Activated naive CD8-positive, alpha-beta T cell (primary cell): Measurements from ENCODE around the gene COPRS.

ENCODE experiments used
- H3K27ac Mint-ChIP-seq: one replicate; pipeline ENCODE4 v1.8.0; 2021; ENCODE audit warnings: mixed read lengths
- H3K27me3 Mint-ChIP-seq: one replicate; pipeline ENCODE4 v1.8.0; 2021; ENCODE audit warnings: mixed read lengths
- H3K36me3 Mint-ChIP-seq: one replicate; pipeline ENCODE4 v1.8.0; 2021; ENCODE audit warnings: mixed read lengths
- H3K4me1 Mint-ChIP-seq: one replicate; pipeline ENCODE4 v1.8.0; 2021; ENCODE audit warnings: low read depth, mixed read lengths
- H3K4me3 Mint-ChIP-seq: one replicate; pipeline ENCODE4 v1.8.0; 2021; ENCODE audit warnings: mild to moderate bottlenecking, mixed read lengths
- H3K9me3 Mint-ChIP-seq: one replicate; pipeline ENCODE4 v1.8.0; 2021; ENCODE audit warnings: low read depth, mixed read lengths

COPRS gene, protein sequence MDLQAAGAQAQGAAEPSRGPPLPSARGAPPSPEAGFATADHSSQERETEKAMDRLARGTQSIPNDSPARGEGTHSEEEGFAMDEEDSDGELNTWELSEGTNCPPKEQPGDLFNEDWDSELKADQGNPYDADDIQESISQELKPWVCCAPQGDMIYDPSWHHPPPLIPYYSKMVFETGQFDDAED

DNA sequence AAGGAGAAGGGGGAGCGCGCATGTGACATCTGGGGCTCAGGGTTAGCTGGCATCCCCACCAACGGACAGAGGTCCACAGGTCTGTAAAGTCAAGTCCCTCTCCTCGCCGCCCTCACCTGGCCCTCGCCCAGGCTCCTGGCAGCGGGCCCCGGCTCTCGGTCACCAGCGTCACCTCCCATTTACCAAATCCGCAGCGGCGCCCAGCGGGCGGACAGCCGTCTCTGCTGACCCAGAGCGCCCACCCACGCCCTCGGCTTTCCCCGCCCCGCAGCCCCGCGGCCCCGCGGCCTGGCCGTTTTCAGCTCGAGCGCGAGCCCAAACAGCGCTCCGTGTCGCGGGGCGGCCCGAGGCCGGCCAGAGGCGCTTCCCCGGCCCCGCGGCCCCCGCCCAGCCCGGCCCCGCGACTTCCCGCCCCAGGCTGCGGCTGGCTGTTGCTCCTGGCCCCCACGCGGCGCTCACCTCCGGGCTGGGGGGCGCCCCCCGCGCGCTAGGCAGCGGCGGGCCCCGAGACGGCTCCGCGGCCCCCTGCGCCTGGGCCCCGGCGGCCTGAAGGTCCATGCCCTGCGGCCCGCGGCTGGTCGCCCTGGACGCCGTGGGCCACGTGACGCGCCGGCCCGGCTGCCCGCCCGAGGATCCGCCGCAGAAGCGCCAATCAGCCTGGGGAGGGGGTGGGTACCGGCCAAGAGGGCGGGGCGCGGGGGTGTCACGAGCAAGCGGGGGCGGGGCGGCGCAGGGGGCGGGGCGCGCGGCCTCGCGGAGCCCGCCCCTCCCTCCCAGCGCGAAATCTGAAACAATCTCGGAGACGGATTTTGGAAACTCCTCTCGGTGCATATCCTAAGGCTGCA, at the start of gene COPRS:
Gene COPRS, minus strand, starts transcription at position 603 of the 845 bp plus-strand sequence. Its CDS starts 45 bp downstream, at position 558.
- H3K27ac Mint-ChIP-seq: peak within 1 kb of the TSS; percentile 74
- no peaks in the 10 kb centered on the region for H3K9me3 Mint-ChIP-seq
- no peaks in the 10 kb centered on the region for H3K27me3 Mint-ChIP-seq
- H3K4me1 Mint-ChIP-seq: peaks cover 22% of the 10 kb centered on the region
- H3K36me3 Mint-ChIP-seq: peaks cover 9% of the 10 kb centered on the region
- H3K4me3 Mint-ChIP-seq: peak within 1 kb of the TSS; percentile 91

DNA sequence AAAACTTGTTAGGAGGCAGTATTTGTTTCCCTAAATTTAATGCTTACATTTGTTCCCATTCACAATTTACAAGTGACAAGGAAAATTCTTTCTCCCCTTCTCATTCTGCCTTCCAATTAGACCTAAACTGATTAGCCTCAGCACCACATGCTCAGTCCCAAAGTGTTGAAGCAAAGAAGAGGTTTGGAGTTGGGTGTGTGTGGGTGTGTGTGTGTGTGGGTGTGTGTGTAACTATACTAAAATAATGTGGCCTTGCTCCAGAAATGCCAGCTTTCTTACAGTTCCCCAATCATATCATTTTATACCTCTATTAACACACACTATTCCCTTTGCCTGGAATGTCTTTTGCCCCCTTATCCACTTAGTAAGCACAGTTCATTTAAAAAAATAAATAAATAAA, 49.3 kb upstream of the COPRS start:
- Mint-ChIP-seq H3K36me3 (no peaks in the 10 kb centered on the region), H3K9me3 (no peaks in the 10 kb centered on the region), H3K27ac (no peak overlapping the region), H3K27me3 (peaks cover 11% of the 10 kb centered on the region), H3K4me3 (no peak overlapping the region), H3K4me1 (peaks cover 15% of the 10 kb centered on the region)

DNA sequence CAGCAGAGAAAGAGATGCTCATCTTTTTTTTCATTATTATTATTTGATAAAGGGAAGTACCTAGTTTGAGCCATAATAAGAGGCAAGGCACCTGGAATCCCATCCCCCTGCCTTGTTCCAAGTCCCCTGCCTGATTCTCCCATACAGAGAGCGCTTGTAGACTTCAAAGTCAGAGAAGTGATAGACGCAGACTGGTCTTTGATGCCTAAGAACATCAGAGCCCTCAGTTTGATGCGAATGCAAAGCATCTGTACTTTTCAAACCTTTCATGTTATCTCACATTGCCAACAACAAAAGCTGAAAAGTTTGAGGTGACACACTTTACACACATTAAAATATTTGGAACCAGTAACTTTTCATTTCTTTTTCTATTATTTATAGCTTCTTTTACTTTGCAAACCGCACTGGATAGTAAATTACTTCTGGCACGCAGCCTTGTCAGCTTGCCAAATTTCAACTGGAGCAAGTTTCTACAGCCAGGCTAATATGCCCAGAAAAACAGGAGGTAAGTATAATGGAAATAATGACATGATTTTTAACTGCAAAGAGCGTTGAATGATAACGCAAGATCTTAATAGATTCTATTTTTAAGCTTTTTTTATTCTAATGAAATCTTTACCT, 48.4 kb upstream of the COPRS start:
- Mint-ChIP-seq H3K4me3 (no peak overlapping the region), H3K9me3 (no peaks in the 10 kb centered on the region), H3K27ac (peak overlapping the region; percentile 61), H3K27me3 (peaks cover 11% of the 10 kb centered on the region), H3K4me1 (peaks cover 16% of the 10 kb centered on the region), H3K36me3 (no peaks in the 10 kb centered on the region)

DNA sequence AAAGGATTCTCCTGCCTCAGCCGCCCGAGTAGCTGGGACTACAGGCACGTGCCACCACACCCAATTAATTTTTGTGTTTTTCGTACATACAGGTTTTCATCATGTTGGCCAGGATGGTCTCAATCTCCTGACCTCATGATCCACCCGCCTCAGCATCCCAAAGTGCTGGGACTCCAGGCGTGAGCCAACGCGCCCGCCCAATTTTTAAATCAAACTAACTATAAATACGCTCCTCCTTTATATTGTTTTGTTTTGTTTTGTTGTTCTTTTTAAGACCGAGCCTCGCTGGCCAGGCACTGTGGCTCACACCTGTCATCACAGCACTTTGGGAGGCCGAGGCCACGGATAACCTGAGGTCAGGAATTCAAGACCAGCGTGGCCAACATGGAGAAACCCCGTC, 44.4 kb upstream of the COPRS start:
- Mint-ChIP-seq H3K27me3 (no peaks in the 10 kb centered on the region), H3K36me3 (no peaks in the 10 kb centered on the region), H3K4me1 (peaks cover 25% of the 10 kb centered on the region), H3K27ac (no peak overlapping the region), H3K4me3 (no peak overlapping the region), H3K9me3 (no peaks in the 10 kb centered on the region)

DNA sequence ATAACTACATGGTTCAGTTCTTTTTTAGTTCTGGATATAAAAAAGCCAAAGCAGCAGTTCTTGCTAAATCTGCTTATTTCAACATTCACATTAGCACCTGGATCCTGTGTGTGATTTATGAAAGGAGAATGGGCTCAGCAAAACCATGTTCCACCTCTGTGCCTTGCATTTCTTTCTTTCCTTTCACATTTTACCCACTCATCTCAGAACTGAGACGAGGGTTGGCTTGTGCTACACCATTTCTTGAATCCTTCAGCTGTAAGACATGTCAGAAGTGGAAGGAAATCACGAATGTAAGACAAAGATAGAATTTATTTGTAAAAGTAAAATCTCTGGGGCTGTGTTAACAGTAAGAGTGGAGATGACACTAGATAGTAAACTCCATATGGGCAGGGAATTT, 43.6 kb upstream of the COPRS start:
- Mint-ChIP-seq H3K9me3 (no peaks in the 10 kb centered on the region), H3K4me3 (peak overlapping the region; percentile 38), H3K36me3 (peaks cover 3% of the 10 kb centered on the region), H3K27me3 (no peaks in the 10 kb centered on the region), H3K4me1 (peaks cover 22% of the 10 kb centered on the region), H3K27ac (peak overlapping the region; percentile 22)

DNA sequence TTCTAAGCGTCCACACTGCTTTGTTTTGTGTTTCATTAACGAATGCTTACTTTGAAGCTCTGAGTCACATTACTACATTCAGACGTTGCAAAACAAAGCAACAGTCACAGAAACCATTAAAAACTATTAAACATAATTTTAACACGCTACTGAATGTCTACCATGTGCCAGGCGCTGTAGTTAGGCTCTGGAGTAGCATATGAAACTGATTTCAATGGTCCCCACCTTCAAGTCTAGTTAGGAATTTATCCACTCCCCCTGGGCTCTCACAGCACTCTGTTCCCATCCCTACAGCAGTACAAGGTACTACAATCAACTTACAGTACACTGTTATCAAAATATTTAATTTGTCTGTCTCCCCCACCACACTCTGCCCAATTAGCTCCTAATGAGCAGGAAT, 41.8 kb upstream of the COPRS start:
- H3K27ac Mint-ChIP-seq: no peak overlapping the region
- no peak overlapping the region for H3K4me3 Mint-ChIP-seq
- no peaks in the 10 kb centered on the region for H3K9me3 Mint-ChIP-seq
- H3K36me3 Mint-ChIP-seq: peaks cover 5% of the 10 kb centered on the region
- H3K4me1 Mint-ChIP-seq: peaks cover 17% of the 10 kb centered on the region
- no peaks in the 10 kb centered on the region for H3K27me3 Mint-ChIP-seq

DNA sequence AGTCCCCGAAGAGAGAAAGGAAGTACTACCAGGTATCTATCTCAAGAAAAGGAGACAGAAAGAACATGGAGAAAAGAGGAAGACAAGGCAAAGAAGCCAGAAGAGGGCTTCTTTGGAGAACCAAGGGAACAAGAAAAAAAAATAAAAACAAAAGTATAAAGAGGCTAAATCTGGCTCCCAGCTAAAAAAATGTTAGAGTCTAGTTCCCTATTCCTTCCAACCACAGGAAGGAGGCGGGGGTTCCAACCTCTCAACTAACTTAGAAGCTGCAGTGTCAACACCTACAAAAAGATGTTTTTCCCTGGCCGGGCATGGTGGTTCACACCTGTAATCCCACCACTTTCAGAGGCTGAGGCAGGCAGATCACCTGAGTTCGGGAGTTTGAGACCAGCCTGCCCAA, 29.1 kb upstream of the COPRS start:
- Mint-ChIP-seq H3K36me3 (peaks cover 9% of the 10 kb centered on the region), H3K9me3 (no peaks in the 10 kb centered on the region), H3K4me1 (peaks cover 3% of the 10 kb centered on the region)

DNA sequence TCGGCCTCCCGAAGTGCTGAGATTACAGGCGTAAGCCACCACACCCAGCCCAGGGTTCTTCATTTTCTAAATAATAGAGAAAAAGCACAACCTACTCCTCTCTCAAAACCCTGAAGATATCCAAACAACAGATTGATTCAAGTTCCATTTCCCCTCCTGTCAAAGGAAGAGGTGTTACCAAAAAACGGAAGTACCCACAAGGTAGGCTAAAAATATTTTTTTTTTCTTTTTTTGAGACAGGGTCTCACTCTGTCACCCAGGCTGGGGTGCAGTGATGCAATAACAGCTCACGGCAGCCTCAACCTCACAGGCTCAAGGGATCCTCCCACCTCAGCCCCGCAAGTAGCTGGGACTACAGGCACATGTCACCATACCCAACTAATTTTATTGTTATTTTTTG, 23.5 kb upstream of the COPRS start:
- Mint-ChIP-seq H3K27me3 (no peaks in the 10 kb centered on the region), H3K9me3 (no peaks in the 10 kb centered on the region), H3K4me1 (peaks cover 20% of the 10 kb centered on the region), H3K4me3 (no peak overlapping the region), H3K27ac (no peak overlapping the region), H3K36me3 (peaks cover 14% of the 10 kb centered on the region)

More for the DNA sequence above, 29.1 kb upstream of the COPRS start:
- Mint-ChIP-seq H3K4me3 (no peak overlapping the region), H3K27me3 (no peaks in the 10 kb centered on the region), H3K27ac (no peak overlapping the region)

DNA sequence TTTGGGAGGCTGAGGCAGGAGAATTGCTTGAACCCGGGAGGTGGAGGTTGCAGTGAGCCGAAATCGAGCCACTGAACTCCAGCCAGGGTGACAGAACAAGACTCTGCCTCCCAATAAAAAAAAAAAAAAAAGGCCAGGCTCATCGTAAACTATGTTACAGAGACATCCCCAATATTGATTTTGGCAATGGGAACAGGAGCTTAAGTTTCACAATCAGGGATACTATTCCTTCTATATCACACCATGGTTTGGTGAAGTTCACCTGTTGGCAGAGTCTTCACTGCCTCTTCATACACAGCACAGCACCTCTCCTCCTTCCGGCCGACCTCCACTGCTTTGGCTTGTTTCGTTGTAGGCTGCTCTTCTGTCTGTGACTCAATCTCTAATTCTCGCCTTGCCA, 21.3 kb upstream of the COPRS start:
- H3K36me3 Mint-ChIP-seq: peaks cover 12% of the 10 kb centered on the region
- H3K4me1 Mint-ChIP-seq: peaks cover 25% of the 10 kb centered on the region
- H3K27ac Mint-ChIP-seq: peak overlapping the region; percentile 35
- H3K27me3 Mint-ChIP-seq: no peaks in the 10 kb centered on the region
- no peaks in the 10 kb centered on the region for H3K9me3 Mint-ChIP-seq
- no peak overlapping the region for H3K4me3 Mint-ChIP-seq

DNA sequence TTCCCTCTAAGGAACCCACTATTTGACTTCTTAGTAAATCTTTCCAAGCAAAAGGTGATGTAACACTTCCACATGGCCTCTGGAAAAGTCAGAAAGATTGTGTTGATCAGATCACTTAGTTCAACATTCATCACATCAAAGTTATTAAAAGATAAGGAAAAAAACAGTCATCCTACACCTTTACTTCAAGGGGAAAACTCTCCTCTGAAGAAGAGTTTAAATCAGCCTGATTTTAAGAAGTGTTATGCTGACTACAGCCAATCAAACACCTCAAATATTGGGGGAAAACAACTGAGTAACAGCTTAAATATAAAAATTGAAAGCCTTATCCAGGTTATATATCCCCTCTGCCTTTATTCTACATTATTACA, 19.6 kb upstream of the COPRS start:
- no peaks in the 10 kb centered on the region for H3K27me3 Mint-ChIP-seq
- H3K9me3 Mint-ChIP-seq: no peaks in the 10 kb centered on the region
- peaks cover 25% of the 10 kb centered on the region for H3K4me1 Mint-ChIP-seq
- H3K4me3 Mint-ChIP-seq: peak overlapping the region; percentile 72
- peak overlapping the region; percentile 94 for H3K27ac Mint-ChIP-seq
- H3K36me3 Mint-ChIP-seq: peaks cover 10% of the 10 kb centered on the region

DNA sequence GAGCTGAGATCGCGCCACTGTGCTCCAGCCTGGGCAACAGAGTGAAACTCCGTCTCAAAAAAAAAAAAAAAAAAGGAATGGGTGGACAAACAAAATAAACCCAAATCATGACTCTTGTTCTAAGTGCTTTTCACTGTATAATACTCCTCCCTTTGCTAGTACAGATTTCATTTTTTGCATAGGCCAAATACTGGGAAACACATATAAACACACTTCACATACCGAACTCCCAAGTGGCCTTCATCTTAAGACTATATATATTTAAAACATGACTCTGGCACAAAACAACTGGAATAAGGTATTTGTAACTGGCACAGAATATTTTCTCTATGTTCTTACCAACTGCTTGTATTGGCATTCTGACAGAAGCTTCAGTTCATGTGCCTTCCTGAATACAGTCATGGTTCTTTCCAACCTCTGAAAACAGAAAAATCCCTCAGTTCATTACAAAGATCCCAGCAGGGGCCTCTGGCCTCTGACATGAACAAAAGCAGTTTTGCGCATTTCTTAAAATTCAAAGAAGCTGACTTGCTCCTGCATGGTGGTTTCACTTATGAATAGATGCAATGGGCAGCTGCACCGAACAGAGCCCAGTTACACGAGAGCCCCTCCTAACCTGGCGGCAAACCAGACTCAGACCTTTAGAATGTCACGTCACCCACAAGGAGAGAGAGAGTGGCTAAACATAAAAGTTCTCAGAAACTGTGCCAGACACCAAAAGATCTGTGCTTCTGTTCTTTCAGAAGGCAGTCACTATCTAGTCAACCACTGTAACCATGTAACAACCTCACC, 19.1 kb upstream of the COPRS start:
- H3K4me3 Mint-ChIP-seq: peak overlapping the region; percentile 72
- no peaks in the 10 kb centered on the region for H3K9me3 Mint-ChIP-seq
- peaks cover 10% of the 10 kb centered on the region for H3K36me3 Mint-ChIP-seq
- H3K27ac Mint-ChIP-seq: peak overlapping the region; percentile 94
- H3K4me1 Mint-ChIP-seq: peaks cover 23% of the 10 kb centered on the region
- H3K27me3 Mint-ChIP-seq: no peaks in the 10 kb centered on the region

DNA sequence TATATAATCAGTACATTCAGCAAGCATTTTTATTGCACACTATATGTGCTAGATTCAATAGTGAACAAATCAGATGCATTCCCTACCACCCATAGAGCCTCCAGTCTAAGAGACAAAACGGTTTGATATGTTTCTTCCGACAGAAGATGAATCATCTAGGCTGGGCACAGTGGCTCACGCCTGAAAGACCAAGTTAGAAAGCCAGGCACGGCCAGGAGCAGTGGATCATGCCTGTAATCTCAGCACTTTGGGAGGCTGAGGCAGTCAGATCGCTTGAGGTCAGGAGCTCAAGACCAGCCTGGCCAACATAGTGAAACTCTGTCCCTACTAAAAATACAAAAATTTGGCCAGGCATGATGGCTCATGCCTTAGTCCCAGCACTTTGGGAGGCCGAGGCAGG, 18.3 kb upstream of the COPRS start:
- peak overlapping the region; percentile 50 for H3K27ac Mint-ChIP-seq
- H3K27me3 Mint-ChIP-seq: no peaks in the 10 kb centered on the region
- H3K36me3 Mint-ChIP-seq: peaks cover 10% of the 10 kb centered on the region
- peak overlapping the region; percentile 23 for H3K4me3 Mint-ChIP-seq
- H3K9me3 Mint-ChIP-seq: no peaks in the 10 kb centered on the region
- peaks cover 23% of the 10 kb centered on the region for H3K4me1 Mint-ChIP-seq

DNA sequence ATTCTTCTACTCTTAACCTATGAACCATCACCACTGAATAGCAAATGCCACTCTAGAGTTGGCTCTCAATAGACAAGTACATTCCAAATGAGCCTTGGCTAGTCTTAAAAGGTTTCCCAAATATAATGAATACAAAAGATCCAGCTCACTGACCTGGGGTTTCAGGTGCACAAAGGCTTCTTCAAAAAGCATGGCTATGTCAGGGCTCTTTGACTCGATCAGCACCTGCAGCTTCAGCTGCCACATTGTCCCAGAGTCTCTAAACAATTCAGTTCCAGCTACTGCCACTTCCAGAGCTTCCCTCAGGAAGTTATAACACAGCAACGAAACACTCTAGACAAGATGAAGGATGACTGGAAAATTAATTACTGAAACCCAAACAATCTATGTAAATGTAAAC, 16.0 kb upstream of the COPRS start:
- Mint-ChIP-seq H3K36me3 (peaks cover 7% of the 10 kb centered on the region), H3K9me3 (no peaks in the 10 kb centered on the region), H3K4me3 (no peak overlapping the region), H3K27ac (no peak overlapping the region), H3K27me3 (no peaks in the 10 kb centered on the region), H3K4me1 (peaks cover 20% of the 10 kb centered on the region)

DNA sequence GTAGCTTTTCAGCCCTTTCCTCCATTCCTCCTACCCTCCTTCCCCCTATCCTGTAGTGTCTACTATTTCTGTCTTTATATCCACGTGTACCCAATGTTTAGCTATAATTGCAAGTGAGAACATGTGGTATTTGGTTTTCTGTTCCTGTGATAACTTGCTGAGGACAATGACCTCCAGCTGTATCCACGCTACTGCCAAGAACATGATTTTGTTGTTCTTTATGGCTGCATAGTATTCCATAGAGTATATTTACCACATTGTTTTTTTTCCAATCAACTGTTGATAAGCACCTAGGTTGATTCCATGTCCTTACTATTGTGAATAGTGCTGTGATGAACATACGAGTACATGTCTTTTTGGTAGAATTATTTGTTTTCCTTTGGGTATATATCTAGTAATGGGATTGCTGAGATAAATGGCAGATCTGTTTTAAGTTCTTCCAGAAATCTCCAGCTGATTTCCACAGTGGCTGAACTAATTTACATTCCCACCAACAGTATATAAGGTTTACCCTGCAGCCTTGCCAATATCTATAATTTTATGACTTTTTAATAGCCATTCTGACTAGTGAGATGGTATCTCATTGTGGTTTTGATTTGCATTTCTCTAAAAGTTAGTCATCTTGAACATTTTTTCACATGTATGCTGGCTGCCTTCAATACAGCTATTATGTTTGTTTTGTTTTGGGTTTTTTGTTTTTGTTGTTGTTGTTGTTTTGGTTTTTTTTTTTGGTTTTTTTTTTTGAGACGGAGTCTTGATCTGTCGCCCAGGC, 10.9 kb upstream of the COPRS start:
- Mint-ChIP-seq H3K4me3 (no peak overlapping the region), H3K9me3 (no peaks in the 10 kb centered on the region), H3K4me1 (no peaks in the 10 kb centered on the region), H3K27me3 (no peaks in the 10 kb centered on the region), H3K27ac (no peak overlapping the region), H3K36me3 (peaks cover 10% of the 10 kb centered on the region)
